ENCODE results near the gene LSAMP. TPM values are rescaled to one million over a fixed set of nuclear protein-coding genes. Genes with fewer than 3 reads are reported as not detected.

LSAMP gene
- total RNA-seq, 1 experiment from 2014 or later, result 0.90 TPM

DNA sequence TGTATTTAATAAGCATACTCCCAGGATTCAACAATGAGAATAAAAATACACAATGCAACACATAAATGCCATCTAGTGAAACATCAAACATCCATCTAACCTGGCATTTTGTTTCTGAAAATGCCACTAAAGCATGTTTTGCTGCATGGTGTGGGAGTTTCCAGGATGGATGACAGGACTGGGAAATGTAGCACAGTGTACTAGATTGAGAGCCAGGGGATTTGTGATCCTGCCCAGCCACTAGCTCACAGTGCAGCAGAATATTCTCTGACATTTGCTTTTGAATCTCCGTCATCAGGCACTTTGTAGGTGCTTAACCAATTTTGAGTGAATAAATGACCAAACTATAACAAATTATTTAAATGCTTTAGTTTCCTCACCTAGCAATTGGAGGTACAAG is 417.1 kb downstream of the LSAMP start:
- no peak overlapping the region for H4K5ac ChIP-seq (ENCODE audit: insufficient read length, low read depth, low read length)
- no peaks in the 10 kb centered on the region for H3K36me3 Mint-ChIP-seq (ENCODE audit: insufficient read depth in 1 of 3, low read depth in 3 of 3)
- no peaks in the 10 kb centered on the region for H3K23me2 ChIP-seq (ENCODE audit: insufficient read length, low read depth, low read length, poor library complexity, severe bottlenecking)
- no peak overlapping the region for H3K4me2 ChIP-seq (ENCODE audit: insufficient read depth, insufficient read length, low read length)
- no peaks in the 10 kb centered on the region for H4K20me1 ChIP-seq (ENCODE audit: control insufficient read depth, insufficient read depth, insufficient read length)
- no peak overlapping the region for H3K9ac ChIP-seq (ENCODE audit: extremely low read depth, insufficient read length, low read length)
- H3K27me3 Mint-ChIP-seq (ENCODE audit: low read depth), result no peaks in the 10 kb centered on the region
- H3K79me1 ChIP-seq (ENCODE audit: insufficient read depth, low read depth, low read length, poor library complexity, severe bottlenecking), result no peaks in the 10 kb centered on the region
- H3K9me3 ChIP-seq (ENCODE audit: control insufficient read depth, low read depth, low read length), result no peaks in the 10 kb centered on the region
- no peaks in the 10 kb centered on the region for H3K79me2 ChIP-seq (ENCODE audit: insufficient read depth, low read length)
- H2AFZ ChIP-seq (ENCODE audit: low read length), result no peak overlapping the region
- H2BK20ac ChIP-seq (ENCODE audit: low read depth, low read length, poor library complexity, severe bottlenecking), result no peak overlapping the region
- H3K23ac ChIP-seq (ENCODE audit: insufficient read length, low read depth, low read length), result no peak overlapping the region
- H3K4me3 Mint-ChIP-seq, result no peak overlapping the region
- no CpG with 5 or more reads among the region's 1 CpG for WGBS (ENCODE audit: extremely low coverage, insufficient read length, low lambda C conversion rate)
- H3K14ac ChIP-seq (ENCODE audit: insufficient read depth, low read length), result no peak overlapping the region
- no peaks in the 10 kb centered on the region for H3K9me3 Mint-ChIP-seq
- no peak overlapping the region for H2BK15ac ChIP-seq (ENCODE audit: low read depth, low read length)
- DNase-seq, result no peak
- no peak overlapping the region for H3K27ac ChIP-seq (ENCODE audit: insufficient read length, low read depth, low read length)
- no peak overlapping the region for H3K4ac ChIP-seq (ENCODE audit: low read depth, low read length)
- no peak overlapping the region for H2BK5ac ChIP-seq (ENCODE audit: insufficient read length, low read length)
- no peak overlapping the region for H3K18ac ChIP-seq (ENCODE audit: insufficient read length, low read depth, low read length)
- H2BK120ac ChIP-seq (ENCODE audit: low read depth, low read length, poor library complexity, severe bottlenecking), result no peak overlapping the region
- TF ChIP-seq, protein P1, sequence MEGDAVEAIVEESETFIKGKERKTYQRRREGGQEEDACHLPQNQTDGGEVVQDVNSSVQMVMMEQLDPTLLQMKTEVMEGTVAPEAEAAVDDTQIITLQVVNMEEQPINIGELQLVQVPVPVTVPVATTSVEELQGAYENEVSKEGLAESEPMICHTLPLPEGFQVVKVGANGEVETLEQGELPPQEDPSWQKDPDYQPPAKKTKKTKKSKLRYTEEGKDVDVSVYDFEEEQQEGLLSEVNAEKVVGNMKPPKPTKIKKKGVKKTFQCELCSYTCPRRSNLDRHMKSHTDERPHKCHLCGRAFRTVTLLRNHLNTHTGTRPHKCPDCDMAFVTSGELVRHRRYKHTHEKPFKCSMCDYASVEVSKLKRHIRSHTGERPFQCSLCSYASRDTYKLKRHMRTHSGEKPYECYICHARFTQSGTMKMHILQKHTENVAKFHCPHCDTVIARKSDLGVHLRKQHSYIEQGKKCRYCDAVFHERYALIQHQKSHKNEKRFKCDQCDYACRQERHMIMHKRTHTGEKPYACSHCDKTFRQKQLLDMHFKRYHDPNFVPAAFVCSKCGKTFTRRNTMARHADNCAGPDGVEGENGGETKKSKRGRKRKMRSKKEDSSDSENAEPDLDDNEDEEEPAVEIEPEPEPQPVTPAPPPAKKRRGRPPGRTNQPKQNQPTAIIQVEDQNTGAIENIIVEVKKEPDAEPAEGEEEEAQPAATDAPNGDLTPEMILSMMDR (conservative IDR thresholded peaks at IDR 0.05), result no peak
- no peak overlapping the region for H3T11ph ChIP-seq (ENCODE audit: low read length)
- no peak overlapping the region for H4K8ac ChIP-seq (replicated peaks; ENCODE audit: insufficient read length, low read depth, low read length)
- no peak overlapping the region for H2AK5ac ChIP-seq (ENCODE audit: insufficient read length, low read length)
- H4K91ac ChIP-seq (ENCODE audit: insufficient read length, low read depth, low read length), result no peak overlapping the region
- H3K4me1 ChIP-seq (ENCODE audit: insufficient read depth, low read length), result no peaks in the 10 kb centered on the region
- no peaks in the 10 kb centered on the region for H3K27me3 ChIP-seq (ENCODE audit: insufficient read depth, low read length)
- peaks cover 5 to 8% of the 10 kb centered on the region in 2 experiments; a peak in 3 of 4 replicates for H3K4me1 Mint-ChIP-seq
- no peak overlapping the region for H3K27ac Mint-ChIP-seq
- H2BK12ac ChIP-seq (ENCODE audit: insufficient read length, low read depth, low read length), result no peak overlapping the region
- no peak overlapping the region for H3K56ac ChIP-seq (ENCODE audit: insufficient read length, low read depth, low read length)
